WI38 (cell line): ENCODE results near the gene PRXL2A.

Source experiments
- H3K4me3 ChIP-seq: 2 replicates; pipeline ENCODE4 v1.5.1; 2011; ENCODE audit warnings: low read depth, mild to moderate bottlenecking, control low read depth, low read length
- TF ChIP-seq, protein P1 (sequence below): IDR thresholded peaks from 2 replicates; pipeline ENCODE4 v1.5.1; 2012; ENCODE audit warnings: low read depth, mild to moderate bottlenecking, control low read depth, low read length

PRXL2A gene

DNA sequence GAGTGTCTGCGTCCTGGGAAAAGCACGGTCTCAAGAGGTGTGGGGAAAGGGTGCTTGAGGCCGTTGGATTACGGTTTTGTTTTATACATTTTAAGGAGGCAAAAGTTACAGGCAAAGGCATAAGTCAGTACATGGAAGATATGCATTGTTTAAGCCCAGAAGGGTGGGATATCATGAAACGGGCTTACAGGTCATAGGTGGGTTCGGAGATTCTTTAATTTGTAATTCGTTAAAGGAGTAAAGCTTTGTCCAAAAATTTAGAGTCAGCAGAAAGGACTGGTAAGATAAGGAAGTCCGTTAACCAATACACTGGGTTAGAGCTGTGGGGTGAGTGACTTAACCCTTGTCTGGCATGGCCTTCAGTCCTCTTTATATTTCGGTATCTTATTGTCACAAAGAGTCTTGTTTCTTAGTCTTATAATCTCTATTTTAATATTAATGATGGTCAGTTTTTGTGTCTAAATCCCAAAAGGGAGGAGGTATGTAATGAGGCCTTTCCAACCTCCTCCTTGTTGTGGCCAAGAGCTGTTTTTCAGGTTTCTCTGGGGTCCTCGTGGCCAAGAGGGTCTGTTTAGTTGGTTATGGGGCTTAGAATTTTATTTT, 58.5 kb downstream of the PRXL2A start:
- TF ChIP-seq, protein P1, sequence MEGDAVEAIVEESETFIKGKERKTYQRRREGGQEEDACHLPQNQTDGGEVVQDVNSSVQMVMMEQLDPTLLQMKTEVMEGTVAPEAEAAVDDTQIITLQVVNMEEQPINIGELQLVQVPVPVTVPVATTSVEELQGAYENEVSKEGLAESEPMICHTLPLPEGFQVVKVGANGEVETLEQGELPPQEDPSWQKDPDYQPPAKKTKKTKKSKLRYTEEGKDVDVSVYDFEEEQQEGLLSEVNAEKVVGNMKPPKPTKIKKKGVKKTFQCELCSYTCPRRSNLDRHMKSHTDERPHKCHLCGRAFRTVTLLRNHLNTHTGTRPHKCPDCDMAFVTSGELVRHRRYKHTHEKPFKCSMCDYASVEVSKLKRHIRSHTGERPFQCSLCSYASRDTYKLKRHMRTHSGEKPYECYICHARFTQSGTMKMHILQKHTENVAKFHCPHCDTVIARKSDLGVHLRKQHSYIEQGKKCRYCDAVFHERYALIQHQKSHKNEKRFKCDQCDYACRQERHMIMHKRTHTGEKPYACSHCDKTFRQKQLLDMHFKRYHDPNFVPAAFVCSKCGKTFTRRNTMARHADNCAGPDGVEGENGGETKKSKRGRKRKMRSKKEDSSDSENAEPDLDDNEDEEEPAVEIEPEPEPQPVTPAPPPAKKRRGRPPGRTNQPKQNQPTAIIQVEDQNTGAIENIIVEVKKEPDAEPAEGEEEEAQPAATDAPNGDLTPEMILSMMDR = no peak
- no peak overlapping the region for H3K4me3 ChIP-seq

DNA sequence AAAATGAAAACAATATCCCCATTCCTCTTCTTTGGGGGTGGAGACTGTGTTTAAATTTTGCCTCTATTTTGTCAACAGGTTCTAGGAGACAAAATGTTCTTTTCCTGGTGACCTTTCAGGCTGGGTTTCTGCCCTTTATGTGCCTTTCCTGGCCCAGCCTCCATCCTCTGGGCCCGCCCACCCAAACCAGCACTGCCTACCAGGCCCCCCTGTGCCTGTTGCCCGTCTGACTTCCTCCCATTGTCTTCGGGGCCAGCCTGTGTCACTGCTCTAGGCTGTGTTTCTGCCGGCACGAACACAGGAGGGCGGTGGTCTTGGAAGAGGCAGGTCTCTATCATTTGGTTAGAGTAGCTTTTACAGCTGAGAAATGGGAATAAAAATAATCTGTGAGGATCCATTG, 59.7 kb downstream of the PRXL2A start:
- TF ChIP-seq, protein P1 = no peak
- no peak overlapping the region for H3K4me3 ChIP-seq

DNA sequence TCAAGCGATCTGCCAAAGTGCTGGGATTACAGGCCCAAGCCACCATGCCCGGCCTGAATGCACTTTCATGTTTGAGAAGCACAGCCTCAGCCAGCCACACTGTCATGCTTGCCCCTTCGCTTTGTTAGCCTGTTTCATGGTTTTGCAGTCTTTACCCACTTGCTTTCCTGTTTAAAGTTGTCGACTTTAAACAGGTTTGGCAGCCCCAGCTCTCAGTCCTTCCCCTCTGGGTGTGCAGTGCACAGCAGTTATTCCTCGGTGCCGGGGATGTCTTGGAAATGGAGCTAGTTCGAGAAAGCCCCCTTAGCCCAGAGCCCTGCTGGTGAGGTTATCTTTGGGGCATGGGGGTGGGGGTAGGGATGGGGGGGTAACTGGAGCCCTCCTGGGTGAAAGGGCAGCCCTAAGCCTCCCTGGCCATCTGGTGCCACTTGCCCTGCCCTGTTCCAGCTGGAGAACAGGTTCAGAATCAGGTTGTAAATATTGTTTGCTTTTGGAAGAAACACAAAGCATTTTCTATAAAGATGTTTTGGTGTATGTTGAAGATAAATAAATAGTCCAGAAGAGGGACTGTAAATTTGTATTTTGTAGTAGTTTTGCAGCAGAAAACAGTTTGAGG, 60.6 kb downstream of the PRXL2A start:
- H3K4me3 ChIP-seq = no peak overlapping the region
- TF ChIP-seq, protein P1 = no peak

GRCh38 chr10:80470266-80470665, 61.9 kb downstream of the PRXL2A start:
- no peak overlapping the region for H3K4me3 ChIP-seq

GRCh38 chr10:80471001-80471400, 62.6 kb downstream of the PRXL2A start:
- no peak overlapping the region for H3K4me3 ChIP-seq
- TF ChIP-seq, protein P1 = no peak

More at GRCh38 chr10:80470266-80470665, 61.9 kb downstream of the PRXL2A start:
- TF ChIP-seq, protein P1 = no peak

- TF ChIP-seq, protein P1 = no peak
- H3K4me3 ChIP-seq = no peak overlapping the region
Measured at GRCh38 chr10:80471715-80472233, 63.4 kb downstream of the PRXL2A start.

DNA sequence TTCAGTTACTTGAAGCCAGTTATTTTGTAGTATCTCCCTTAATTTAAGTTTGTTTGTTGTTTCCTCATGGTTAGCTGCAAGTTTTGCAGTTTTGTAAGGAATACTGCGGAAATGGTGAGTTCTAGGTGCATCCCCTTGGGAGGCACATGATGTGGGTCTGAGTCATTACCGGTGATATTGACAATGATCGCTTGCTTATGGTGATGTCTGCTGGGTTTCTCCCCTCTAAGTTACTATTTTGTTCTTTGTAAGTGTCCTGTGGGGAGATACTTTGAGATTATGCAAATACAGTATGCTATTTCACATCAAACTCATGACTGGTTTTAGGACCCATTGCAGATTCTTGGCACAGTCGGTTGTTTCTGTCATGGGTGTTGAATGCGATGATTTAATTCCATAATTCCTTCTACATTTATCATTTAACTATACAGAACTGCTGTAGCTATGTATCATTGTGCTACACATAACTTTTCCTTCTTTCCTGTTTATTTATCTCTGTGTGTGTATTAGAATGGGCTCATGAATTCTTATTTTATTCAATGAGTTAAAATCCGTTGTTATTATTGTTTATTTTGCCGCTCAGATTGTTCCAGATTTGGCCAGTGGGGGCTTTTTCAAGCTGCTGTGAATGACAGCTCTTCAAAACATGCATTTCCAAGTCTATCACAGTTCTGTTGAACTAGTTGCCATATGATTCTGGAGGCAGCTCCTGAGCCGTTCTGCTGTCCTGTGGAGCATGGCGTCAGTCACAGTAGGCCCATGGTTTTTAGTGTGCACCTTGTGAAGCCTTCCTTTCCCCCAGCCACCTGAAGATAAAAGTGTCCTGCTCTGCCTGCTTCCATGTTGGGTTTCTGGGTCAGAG, 64.1 kb downstream of the PRXL2A start:
- no peak overlapping the region for H3K4me3 ChIP-seq
- TF ChIP-seq, protein P1 = no peak
